Measurements from ENCODE around the gene RORC.

DNA sequence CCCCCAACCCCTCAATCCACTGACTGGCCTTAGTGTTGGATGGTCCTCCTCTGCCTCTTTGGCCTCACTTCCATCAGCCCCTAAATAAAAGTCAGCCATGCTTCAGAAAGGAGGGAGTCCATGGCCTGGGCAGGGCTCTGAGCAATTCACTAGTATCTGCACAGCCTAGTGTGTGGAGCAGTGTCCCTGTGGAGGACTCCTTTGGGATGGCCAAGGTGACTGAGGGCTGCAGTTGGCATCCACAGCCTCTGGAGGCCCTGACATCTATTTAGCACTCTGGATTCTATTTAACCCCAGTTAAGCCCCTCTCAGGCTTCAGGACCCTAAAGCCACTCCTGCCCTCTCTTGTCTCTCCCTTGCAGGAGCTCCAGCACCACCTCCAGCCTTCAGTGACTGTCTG lies 18.3 kb upstream of the RORC start:
- TF ChIP-seq, protein P1, sequence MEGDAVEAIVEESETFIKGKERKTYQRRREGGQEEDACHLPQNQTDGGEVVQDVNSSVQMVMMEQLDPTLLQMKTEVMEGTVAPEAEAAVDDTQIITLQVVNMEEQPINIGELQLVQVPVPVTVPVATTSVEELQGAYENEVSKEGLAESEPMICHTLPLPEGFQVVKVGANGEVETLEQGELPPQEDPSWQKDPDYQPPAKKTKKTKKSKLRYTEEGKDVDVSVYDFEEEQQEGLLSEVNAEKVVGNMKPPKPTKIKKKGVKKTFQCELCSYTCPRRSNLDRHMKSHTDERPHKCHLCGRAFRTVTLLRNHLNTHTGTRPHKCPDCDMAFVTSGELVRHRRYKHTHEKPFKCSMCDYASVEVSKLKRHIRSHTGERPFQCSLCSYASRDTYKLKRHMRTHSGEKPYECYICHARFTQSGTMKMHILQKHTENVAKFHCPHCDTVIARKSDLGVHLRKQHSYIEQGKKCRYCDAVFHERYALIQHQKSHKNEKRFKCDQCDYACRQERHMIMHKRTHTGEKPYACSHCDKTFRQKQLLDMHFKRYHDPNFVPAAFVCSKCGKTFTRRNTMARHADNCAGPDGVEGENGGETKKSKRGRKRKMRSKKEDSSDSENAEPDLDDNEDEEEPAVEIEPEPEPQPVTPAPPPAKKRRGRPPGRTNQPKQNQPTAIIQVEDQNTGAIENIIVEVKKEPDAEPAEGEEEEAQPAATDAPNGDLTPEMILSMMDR (IDR thresholded peaks at IDR 0.05): no peak
- no peak for TF ChIP-seq POLR2A (IDR thresholded peaks at IDR 0.05)
